Measurements from ENCODE around the gene SERPINH1. TPM values are rescaled to one million over a fixed set of nuclear protein-coding genes. Genes with fewer than 3 reads are reported as not detected.

The SERPINH1 gene
- total RNA-seq, 3 donors from 2014 or later = 17.6 to 19.8 (median 17.8) TPM

- Mint-ChIP-seq H3K4me3 (no peak overlapping the region), H3K27me3 (ENCODE audit: low read depth) (no peaks in the 10 kb centered on the region), H3K9me3 (no peaks in the 10 kb centered on the region), H3K36me3 (ENCODE audit: insufficient read depth) (no peaks in the 10 kb centered on the region), H3K4me1 (ENCODE audit: low read depth) (peaks cover 35% of the 10 kb centered on the region)
- ATAC-seq (peak in 1 of 2 donors; percentile 16), DNase-seq (no peak)
These were observed 23.7 kb upstream of the SERPINH1 start for GRCh38 chr11:75538150-75538942.

GRCh38 chr11:75539459-75540334 is 22.4 kb upstream of the SERPINH1 start:
- ATAC-seq = no peak
- H3K27me3 Mint-ChIP-seq (ENCODE audit: low read depth) = peaks cover 2% of the 10 kb centered on the region
- H3K4me3 Mint-ChIP-seq = no peak overlapping the region
- no peaks in the 10 kb centered on the region for H3K9me3 Mint-ChIP-seq
- no peaks in the 10 kb centered on the region for H3K36me3 Mint-ChIP-seq (ENCODE audit: insufficient read depth)
- peaks cover 28% of the 10 kb centered on the region for H3K4me1 Mint-ChIP-seq (ENCODE audit: low read depth)
- DNase-seq = no peak

- ATAC-seq (no peak), DNase-seq (no peak)
- Mint-ChIP-seq H3K36me3 (ENCODE audit: insufficient read depth) (no peaks in the 10 kb centered on the region), H3K27me3 (ENCODE audit: low read depth) (peaks cover 4% of the 10 kb centered on the region), H3K4me1 (ENCODE audit: low read depth) (peaks cover 22% of the 10 kb centered on the region), H3K4me3 (no peak overlapping the region), H3K9me3 (no peaks in the 10 kb centered on the region)
These were observed 20.6 kb upstream of the SERPINH1 start for GRCh38 chr11:75541193-75542087.

GRCh38 chr11:75542088-75542438 is 20.0 kb upstream of the SERPINH1 start:
- Mint-ChIP-seq H3K36me3 (ENCODE audit: insufficient read depth) (no peaks in the 10 kb centered on the region), H3K4me3 (no peak overlapping the region), H3K9me3 (no peaks in the 10 kb centered on the region), H3K4me1 (ENCODE audit: low read depth) (peaks cover 16% of the 10 kb centered on the region), H3K27me3 (ENCODE audit: low read depth) (peaks cover 4% of the 10 kb centered on the region)
- DNase-seq = no peak
- ATAC-seq = no peak

GRCh38 chr11:75543806-75544205 is 18.2 kb upstream of the SERPINH1 start:
- H3K36me3 Mint-ChIP-seq (ENCODE audit: insufficient read depth) = no peaks in the 10 kb centered on the region
- no peak for ATAC-seq
- peaks cover 4% of the 10 kb centered on the region for H3K27me3 Mint-ChIP-seq (ENCODE audit: low read depth)
- H3K9me3 Mint-ChIP-seq = no peaks in the 10 kb centered on the region
- H3K4me3 Mint-ChIP-seq = no peak overlapping the region
- H3K4me1 Mint-ChIP-seq (ENCODE audit: low read depth) = no peaks in the 10 kb centered on the region
- no peak for DNase-seq

- Mint-ChIP-seq H3K27me3 (ENCODE audit: low read depth) (peaks cover 4% of the 10 kb centered on the region), H3K9me3 (no peaks in the 10 kb centered on the region), H3K4me1 (ENCODE audit: low read depth) (peaks cover 4% of the 10 kb centered on the region), H3K4me3 (no peak overlapping the region), H3K36me3 (ENCODE audit: insufficient read depth) (no peaks in the 10 kb centered on the region)
- no peak for DNase-seq
- no peak for ATAC-seq
These were observed 14.9 kb upstream of the SERPINH1 start for GRCh38 chr11:75547177-75547576.

GRCh38 chr11:75547617-75548058 is 14.4 kb upstream of the SERPINH1 start:
- H3K9me3 Mint-ChIP-seq = no peaks in the 10 kb centered on the region
- ATAC-seq (peak; percentile 28 to 60), DNase-seq (no peak)
- H3K36me3 Mint-ChIP-seq (ENCODE audit: insufficient read depth) = no peaks in the 10 kb centered on the region
- peaks cover 4% of the 10 kb centered on the region for H3K4me1 Mint-ChIP-seq (ENCODE audit: low read depth)
- H3K4me3 Mint-ChIP-seq = no peak overlapping the region
- H3K27me3 Mint-ChIP-seq (ENCODE audit: low read depth) = peaks cover 4% of the 10 kb centered on the region

GRCh38 chr11:75548595-75549272 is 13.3 kb upstream of the SERPINH1 start:
- no peak for DNase-seq
- Mint-ChIP-seq H3K4me1 (ENCODE audit: low read depth) (peaks cover 4% of the 10 kb centered on the region), H3K27me3 (ENCODE audit: low read depth) (peaks cover 4% of the 10 kb centered on the region), H3K9me3 (no peaks in the 10 kb centered on the region), H3K4me3 (no peak overlapping the region), H3K36me3 (ENCODE audit: insufficient read depth) (no peaks in the 10 kb centered on the region)
- no peak for ATAC-seq

- Mint-ChIP-seq H3K4me3 (no peak overlapping the region), H3K9me3 (no peaks in the 10 kb centered on the region), H3K27me3 (ENCODE audit: low read depth) (peaks cover 2% of the 10 kb centered on the region), H3K4me1 (ENCODE audit: low read depth) (peaks cover 4% of the 10 kb centered on the region), H3K36me3 (ENCODE audit: insufficient read depth) (no peaks in the 10 kb centered on the region)
- ATAC-seq (peak in 1 of 2 donors; percentile 72), DNase-seq (no peak)
These were observed 12.6 kb upstream of the SERPINH1 start for GRCh38 chr11:75549370-75549958.

GRCh38 chr11:75553182-75553581 is 8.9 kb upstream of the SERPINH1 start:
- ATAC-seq (no peak), DNase-seq (no peak)
- no peaks in the 10 kb centered on the region for H3K27me3 Mint-ChIP-seq (ENCODE audit: low read depth)

GRCh38 chr11:75553889-75554257 is 8.2 kb upstream of the SERPINH1 start:
- H3K4me1 Mint-ChIP-seq (ENCODE audit: low read depth) = peaks cover 4% of the 10 kb centered on the region
- DNase-seq (no peak), ATAC-seq (no peak)
- no peaks in the 10 kb centered on the region for H3K36me3 Mint-ChIP-seq (ENCODE audit: insufficient read depth)
- H3K27me3 Mint-ChIP-seq (ENCODE audit: low read depth) = no peaks in the 10 kb centered on the region
- no peak overlapping the region for H3K4me3 Mint-ChIP-seq
- no peaks in the 10 kb centered on the region for H3K9me3 Mint-ChIP-seq

More at GRCh38 chr11:75553182-75553581, 8.9 kb upstream of the SERPINH1 start:
- no peak overlapping the region for H3K4me3 Mint-ChIP-seq
- no peaks in the 10 kb centered on the region for H3K36me3 Mint-ChIP-seq (ENCODE audit: insufficient read depth)
- no peaks in the 10 kb centered on the region for H3K9me3 Mint-ChIP-seq
- H3K4me1 Mint-ChIP-seq (ENCODE audit: low read depth) = peaks cover 4% of the 10 kb centered on the region

GRCh38 chr11:75554258-75555022 is 7.6 kb upstream of the SERPINH1 start:
- Mint-ChIP-seq H3K4me1 (ENCODE audit: low read depth) (peaks cover under 1% of the 10 kb centered on the region), H3K36me3 (ENCODE audit: insufficient read depth) (no peaks in the 10 kb centered on the region), H3K27me3 (ENCODE audit: low read depth) (no peaks in the 10 kb centered on the region), H3K9me3 (no peaks in the 10 kb centered on the region), H3K4me3 (no peak overlapping the region)
- ATAC-seq (no peak), DNase-seq (no peak)
